ENCODE measurements around the gene TPRN.

DNA sequence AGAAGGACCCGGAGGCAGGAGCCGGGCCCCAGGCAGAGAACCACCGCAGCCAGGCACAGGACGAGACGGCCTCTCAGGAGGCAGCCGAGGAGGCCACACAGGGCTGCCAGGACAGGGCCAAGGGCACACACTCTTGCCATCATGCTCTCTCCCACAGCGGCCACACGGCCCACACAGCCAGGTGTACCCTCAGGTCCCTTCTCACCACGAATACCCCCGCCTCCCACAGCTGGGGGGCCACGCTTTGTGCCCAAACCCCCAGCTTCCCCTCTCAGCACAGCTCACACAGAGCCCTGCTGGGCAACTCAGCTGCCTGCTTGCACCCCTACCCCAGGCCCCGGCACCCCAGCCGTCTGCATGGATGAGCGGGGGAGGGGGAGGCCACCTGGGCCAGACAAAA lies 6.8 kb downstream of the TPRN start:
- TF ChIP-seq, protein P1, sequence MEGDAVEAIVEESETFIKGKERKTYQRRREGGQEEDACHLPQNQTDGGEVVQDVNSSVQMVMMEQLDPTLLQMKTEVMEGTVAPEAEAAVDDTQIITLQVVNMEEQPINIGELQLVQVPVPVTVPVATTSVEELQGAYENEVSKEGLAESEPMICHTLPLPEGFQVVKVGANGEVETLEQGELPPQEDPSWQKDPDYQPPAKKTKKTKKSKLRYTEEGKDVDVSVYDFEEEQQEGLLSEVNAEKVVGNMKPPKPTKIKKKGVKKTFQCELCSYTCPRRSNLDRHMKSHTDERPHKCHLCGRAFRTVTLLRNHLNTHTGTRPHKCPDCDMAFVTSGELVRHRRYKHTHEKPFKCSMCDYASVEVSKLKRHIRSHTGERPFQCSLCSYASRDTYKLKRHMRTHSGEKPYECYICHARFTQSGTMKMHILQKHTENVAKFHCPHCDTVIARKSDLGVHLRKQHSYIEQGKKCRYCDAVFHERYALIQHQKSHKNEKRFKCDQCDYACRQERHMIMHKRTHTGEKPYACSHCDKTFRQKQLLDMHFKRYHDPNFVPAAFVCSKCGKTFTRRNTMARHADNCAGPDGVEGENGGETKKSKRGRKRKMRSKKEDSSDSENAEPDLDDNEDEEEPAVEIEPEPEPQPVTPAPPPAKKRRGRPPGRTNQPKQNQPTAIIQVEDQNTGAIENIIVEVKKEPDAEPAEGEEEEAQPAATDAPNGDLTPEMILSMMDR (IDR thresholded peaks at IDR 0.05): no peak
- no peak for TF ChIP-seq POLR2A (IDR thresholded peaks at IDR 0.05)

All from sigmoid colon (tissue), 3 donors.